ENCODE results near the gene MAD2L1. TPM values are rescaled to one million over a fixed set of nuclear protein-coding genes. Genes with fewer than 3 reads are reported as not detected.
A peak's percentile ranks its signal among the peaks of the same experiment; 100 is the strongest.
"Not testable (repeated sequence)": the region's sequence is repeated elsewhere in the genome, so short reads cannot be mapped to it uniquely, and the experiment has no call there.

Gene MAD2L1
- total RNA-seq, 1 donor: 36.5 TPM

- no peak for TF ChIP-seq CTCF (IDR thresholded peaks at IDR 0.05; ENCODE audit: insufficient read depth, low read length)
- no peak overlapping the region for H3K4me3 ChIP-seq (ENCODE audit: low read depth, low read length)
- DNase-seq (ENCODE audit: low read depth): no peak
These were observed 11.6 kb upstream of the MAD2L1 start for GRCh38 chr4:120078216-120078615.

GRCh38 chr4:120071192-120071795 lies 4.6 kb upstream of the MAD2L1 start:
- H3K4me3 ChIP-seq (ENCODE audit: low read depth, low read length): no peak overlapping the region
- DNase-seq (ENCODE audit: low read depth): peak; percentile 87
- peak; percentile 57 for TF ChIP-seq CTCF (IDR thresholded peaks at IDR 0.05; ENCODE audit: insufficient read depth, low read length)

GRCh38 chr4:120070196-120070595 lies 3.5 kb upstream of the MAD2L1 start:
- H3K4me3 ChIP-seq (ENCODE audit: low read depth, low read length): no peak overlapping the region
- TF ChIP-seq CTCF (IDR thresholded peaks at IDR 0.05; ENCODE audit: insufficient read depth, low read length): no peak
- DNase-seq (ENCODE audit: low read depth): peak; percentile 46

GRCh38 chr4:120065974-120066516 lies 603 bp downstream of the MAD2L1 start:
- peak overlapping the region; percentile 88 for H3K4me3 ChIP-seq (ENCODE audit: low read depth, low read length)
- TF ChIP-seq CTCF (IDR thresholded peaks at IDR 0.05; ENCODE audit: insufficient read depth, low read length): no peak
- DNase-seq (ENCODE audit: low read depth): no peak

GRCh38 chr4:120064887-120065286 lies 1.8 kb downstream of the MAD2L1 start:
- no peak overlapping the region for H3K4me3 ChIP-seq (ENCODE audit: low read depth, low read length)
- TF ChIP-seq CTCF (IDR thresholded peaks at IDR 0.05; ENCODE audit: insufficient read depth, low read length): no peak
- DNase-seq (ENCODE audit: low read depth): no peak

GRCh38 chr4:120063711-120064110 lies 2.9 kb downstream of the MAD2L1 start:
- not testable (repeated sequence) for H3K4me3 ChIP-seq (ENCODE audit: low read depth, low read length); DNase-seq (ENCODE audit: low read depth)

GRCh38 chr4:120062663-120063195 lies 3.9 kb downstream of the MAD2L1 start:
- no peak for DNase-seq (ENCODE audit: low read depth)
- no peak overlapping the region for H3K4me3 ChIP-seq (ENCODE audit: low read depth, low read length)
- no peak for TF ChIP-seq CTCF (IDR thresholded peaks at IDR 0.05; ENCODE audit: insufficient read depth, low read length)
